Measurements from ENCODE around the gene CFAP99. TPM values are rescaled to one million over a fixed set of nuclear protein-coding genes. Genes with fewer than 3 reads are reported as not detected.

The CFAP99 gene
- total and polyA plus RNA-seq, 9 of the 15 experiments (the other 6 are each of a cell fraction or from before 2014, with no cell fraction given), result 0.07 to 0.18 (median 0.09) TPM; not detected in 6

- Histone ChIP-seq H3K36me3 (ENCODE audit: control insufficient read depth, insufficient read depth, low read length) (no peaks in the 10 kb centered on the region), H3K4me3 (no peak overlapping the region), H3K9ac (ENCODE audit: insufficient read depth in 1 of 2, low read depth in 2 of 2, low read length in 2 of 2) (peak overlapping the region in 1 of 2 experiments; percentile 50; a peak in 2 of 4 replicates), H3K27me3 (ENCODE audit: control insufficient read depth in 2 of 2, insufficient read depth in 2 of 2, low read length in 2 of 2) (no peaks in the 10 kb centered on the region; a peak in 1 of 5 replicates), H3K9me1 (ENCODE audit: control insufficient read depth, insufficient read depth, low read length) (no peaks in the 10 kb centered on the region), H3K4me1 (replicated peaks in 1 of 2; ENCODE audit: control insufficient read depth in 2 of 2, insufficient read depth in 2 of 2, low read length in 2 of 2) (peaks cover 13 to 55% of the 10 kb centered on the region in 2 experiments), H3K9me3 (replicated peaks; ENCODE audit: control insufficient read depth, insufficient read depth, low read depth, low read length) (no peaks in the 10 kb centered on the region), H2AFZ (ENCODE audit: low read depth, low read length) (no peak overlapping the region), H3K4me2 (ENCODE audit: insufficient read depth, low read length) (no peak overlapping the region), H3K79me2 (ENCODE audit: control insufficient read depth, insufficient read depth, low read length) (peaks cover 3% of the 10 kb centered on the region; the same call in 1 of the 3 replicates), H4K20me1 (replicated peaks; ENCODE audit: control insufficient read depth, insufficient read depth, low read length) (no peaks in the 10 kb centered on the region), H3K27ac (ENCODE audit: extremely low read depth, low read depth, low read length) (no peak overlapping the region)
- intact Hi-C loops (cut with micrococcal nuclease) (no loop called here), in situ Hi-C loops (cut with MboI) (no loop called here)
- no TSS peak for BruUV-seq (replicated peaks)
- no peak for ATAC-seq
- no peak for FAIRE-seq
- ChIA-PET POLR2A (interaction anchor here (0.6 kb wide), 1 partner anchor 47 kb away, joined by 3 read pairs; no protein-coding TSS in a partner anchor), CTCF (ENCODE audit: low intra/inter-chr PET ratio) (no interaction called here)
- 53% methylated on average over 4 of the region's 4 CpGs for WGBS (ENCODE audit: insufficient coverage, low coverage, missing lambda C conversion rate)
- no peak for DNase-seq (ENCODE audit: extremely low read depth in 1 of 4, low spot score in 3 of 4)
- no peak for TF ChIP-seq BDP1 (IDR thresholded peaks at IDR 0.05; ENCODE audit: insufficient read depth, insufficient read length)
- no peak for TF ChIP-seq PHTF2 (CRISPR knock-in tag; IDR thresholded peaks at IDR 0.05)
- no peak for TF ChIP-seq RFX1 (IDR thresholded peaks at IDR 0.05)
- TF ChIP-seq CLOCK (CRISPR knock-in tag; IDR thresholded peaks at IDR 0.05; ENCODE audit: borderline replicate concordance), result no peak
- TF ChIP-seq CBX5 (IDR thresholded peaks at IDR 0.05; ENCODE audit: borderline replicate concordance, low read depth), result no peak
- no peak for TF ChIP-seq ZNF586 (CRISPR knock-in tag; conservative IDR thresholded peaks at IDR 0.05)
- TF ChIP-seq POLR2AphosphoS2 (IDR thresholded peaks at IDR 0.05; ENCODE audit: low read length), result no peak
- TF ChIP-seq SRF (CRISPR knock-in tag; IDR thresholded peaks at IDR 0.05), result no peak
- no peak for TF ChIP-seq GMEB1 (CRISPR knock-in tag; IDR thresholded peaks at IDR 0.05)
- TF ChIP-seq, protein P1, sequence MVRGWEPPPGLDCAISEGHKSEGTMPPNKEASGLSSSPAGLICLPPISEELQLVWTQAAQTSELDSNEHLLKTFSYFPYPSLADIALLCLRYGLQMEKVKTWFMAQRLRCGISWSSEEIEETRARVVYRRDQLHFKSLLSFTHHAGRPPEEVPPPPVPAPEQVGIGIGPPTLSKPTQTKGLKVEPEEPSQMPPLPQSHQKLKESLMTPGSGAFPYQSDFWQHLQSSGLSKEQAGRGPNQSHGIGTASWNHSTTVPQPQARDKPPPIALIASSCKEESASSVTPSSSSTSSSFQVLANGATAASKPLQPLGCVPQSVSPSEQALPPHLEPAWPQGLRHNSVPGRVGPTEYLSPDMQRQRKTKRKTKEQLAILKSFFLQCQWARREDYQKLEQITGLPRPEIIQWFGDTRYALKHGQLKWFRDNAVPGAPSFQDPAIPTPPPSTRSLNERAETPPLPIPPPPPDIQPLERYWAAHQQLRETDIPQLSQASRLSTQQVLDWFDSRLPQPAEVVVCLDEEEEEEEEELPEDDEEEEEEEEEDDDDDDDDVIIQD (CRISPR knock-in tag; IDR thresholded peaks at IDR 0.05), result no peak
These were observed 4.3 kb downstream of the CFAP99 start for GRCh38 chr4:2423066-2423465.

Data from K562 (cell line).